DOHH2 (cell line): ENCODE results near the gene TXNRD2.

Experiments used
- H3F3A ChIP-seq: fragments of 200-600 bp; sonication (generic), shearing (Covaris generic); 2 replicates; pipeline ENCODE4 v1.6.0; 2016; ENCODE audit warnings: antibody characterized with exemption, mild to moderate bottlenecking; ENCODE audit not compliant: control insufficient read depth, insufficient read depth
- H3K27ac ChIP-seq: fragments of 200-600 bp; sonication (generic); 2 replicates; pipeline ENCODE4 v1.5.1; 2014; ENCODE audit warnings: low read depth, mild to moderate bottlenecking, low read length, moderate library complexity
- H3K27me3 ChIP-seq: fragments of 200-600 bp; sonication (generic); 2 replicates; pipeline ENCODE4 v1.6.1; 2014; ENCODE audit warnings: mild to moderate bottlenecking, low read length, mixed read lengths; ENCODE audit not compliant: control insufficient read depth
- H3K36me3 ChIP-seq: fragments of 200-600 bp; sonication (generic); 2 replicates; pipeline ENCODE4 v1.6.1; 2014; ENCODE audit warnings: mild to moderate bottlenecking, low read length, moderate library complexity, mixed read lengths; ENCODE audit not compliant: control insufficient read depth
- H3K4me1 ChIP-seq: fragments of 200-600 bp; sonication (generic); 2 replicates; pipeline ENCODE4 v1.6.1; 2014; ENCODE audit warnings: mild to moderate bottlenecking, low read length, mixed read lengths; ENCODE audit not compliant: control insufficient read depth
- H3K4me2 ChIP-seq: fragments of 200-600 bp; sonication (generic); 2 replicates; pipeline ENCODE4 v1.6.0; 2014; ENCODE audit warnings: mild to moderate bottlenecking, low read length, moderate library complexity
- H3K4me3 ChIP-seq: fragments of 200-600 bp; sonication (generic); 2 replicates; pipeline ENCODE4 v1.5.1; 2014; ENCODE audit warnings: mild to moderate bottlenecking, low read length, mixed read lengths
- H3K79me2 ChIP-seq: fragments of 200-600 bp; sonication (generic); 2 replicates; pipeline ENCODE4 v1.6.1; 2014; ENCODE audit warnings: mild to moderate bottlenecking, low read length, mixed read lengths; ENCODE audit not compliant: control insufficient read depth
- H3K9me2 ChIP-seq: fragments of 200-600 bp; sonication (generic); replicated peaks from 2 replicates; pipeline ENCODE4 v1.6.1; 2014; ENCODE audit warnings: mild to moderate bottlenecking, low read length, mixed read lengths; ENCODE audit not compliant: control insufficient read depth
- H3K9me3 ChIP-seq: fragments of 200-600 bp; sonication (generic); 2 replicates; pipeline ENCODE4 v1.6.1; 2014; ENCODE audit warnings: antibody characterized with exemption, low read length, mixed read lengths; ENCODE audit not compliant: control insufficient read depth, insufficient read depth
- H4K20me1 ChIP-seq: fragments of 200-600 bp; sonication (generic); 2 replicates; pipeline ENCODE4 v1.6.0; 2014; ENCODE audit warnings: low read depth, mild to moderate bottlenecking, antibody characterized with exemption, low read length, moderate library complexity; ENCODE audit not compliant: control insufficient read depth, insufficient read depth
- CTCF ChIP-seq: fragments of 200-600 bp; sonication (generic); IDR thresholded peaks from one replicate; pipeline ENCODE4 v1.5.1; 2014; ENCODE audit warnings: antibody characterized with exemption, mild to moderate bottlenecking, low read depth, low read length; ENCODE audit not compliant: poor library complexity, severe bottlenecking
- EZH2phosphoT487 ChIP-seq: fragments of 200-600 bp; sonication (generic); IDR thresholded peaks from 2 replicates; pipeline ENCODE4 v1.6.1; 2017; ENCODE audit warnings: borderline replicate concordance, mild to moderate bottlenecking, antibody characterized with exemption, low read length, moderate library complexity, mixed read lengths

The TXNRD2 gene

DNA sequence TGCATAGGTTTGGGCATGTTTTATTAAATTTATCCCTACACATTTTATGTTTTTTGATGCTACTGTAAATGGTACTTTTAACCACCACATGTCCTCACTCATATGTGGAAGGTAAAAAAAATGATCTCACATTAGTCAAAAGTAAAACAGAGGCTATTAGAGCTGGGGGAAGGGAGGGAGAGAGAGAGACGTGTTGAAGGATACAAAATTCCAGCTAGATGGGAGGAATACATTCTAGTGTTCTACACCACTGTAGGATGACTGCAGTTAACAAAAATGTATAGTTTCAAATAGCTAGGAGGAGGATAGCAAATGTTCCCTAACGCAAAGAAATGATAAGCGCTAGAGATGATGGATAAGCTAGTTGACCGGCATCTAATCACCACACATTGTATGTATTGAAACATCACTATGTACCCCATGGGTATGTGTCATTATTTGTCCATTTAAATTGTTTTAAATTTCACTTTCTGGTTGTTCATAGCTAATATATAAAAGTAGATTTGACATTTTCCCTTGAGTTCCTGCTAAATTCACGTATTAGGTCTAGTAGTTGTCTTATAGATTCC, 77.0 kb downstream of the TXNRD2 start:
- no peaks in the 10 kb centered on the region for H3K79me2 ChIP-seq
- H3K27me3 ChIP-seq, result no peaks in the 10 kb centered on the region
- H3K27ac ChIP-seq, result no peak overlapping the region
- no peaks in the 10 kb centered on the region for H3K9me3 ChIP-seq
- H3F3A ChIP-seq, result no peaks in the 10 kb centered on the region
- no peaks in the 10 kb centered on the region for H3K9me2 ChIP-seq
- H3K36me3 ChIP-seq, result no peaks in the 10 kb centered on the region
- H3K4me1 ChIP-seq, result no peaks in the 10 kb centered on the region
- H3K4me2 ChIP-seq, result no peak overlapping the region
- H4K20me1 ChIP-seq, result no peaks in the 10 kb centered on the region
- no peak overlapping the region for H3K4me3 ChIP-seq
- TF ChIP-seq CTCF (no peak), EZH2phosphoT487 (no peak)

DNA sequence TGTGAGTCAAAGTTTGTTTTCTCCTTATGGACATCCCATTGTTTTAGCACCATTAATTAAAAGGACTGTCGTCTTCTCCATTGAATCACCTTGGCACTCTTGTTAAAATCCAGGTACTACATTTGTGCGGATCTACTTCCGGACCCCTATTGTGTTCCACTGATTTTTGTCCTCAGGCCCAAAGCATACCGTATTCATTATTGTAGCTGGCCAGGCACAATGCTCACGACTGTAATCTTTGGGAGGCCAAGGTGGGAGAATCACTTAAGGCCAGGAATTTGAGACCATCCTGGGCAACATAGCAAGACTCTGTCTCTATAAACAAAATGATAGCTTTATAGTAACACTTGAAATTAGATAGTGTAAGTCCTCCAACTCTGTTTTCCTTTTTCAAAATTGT, 78.0 kb downstream of the TXNRD2 start:
- Histone ChIP-seq H3K27ac (no peak overlapping the region), H3K4me2 (no peak overlapping the region), H3K36me3 (no peaks in the 10 kb centered on the region), H4K20me1 (no peaks in the 10 kb centered on the region), H3K4me1 (no peaks in the 10 kb centered on the region), H3K9me3 (no peaks in the 10 kb centered on the region), H3F3A (no peaks in the 10 kb centered on the region), H3K9me2 (no peaks in the 10 kb centered on the region), H3K4me3 (no peak overlapping the region), H3K79me2 (no peaks in the 10 kb centered on the region), H3K27me3 (no peaks in the 10 kb centered on the region)
- TF ChIP-seq CTCF (no peak), EZH2phosphoT487 (no peak)

DNA sequence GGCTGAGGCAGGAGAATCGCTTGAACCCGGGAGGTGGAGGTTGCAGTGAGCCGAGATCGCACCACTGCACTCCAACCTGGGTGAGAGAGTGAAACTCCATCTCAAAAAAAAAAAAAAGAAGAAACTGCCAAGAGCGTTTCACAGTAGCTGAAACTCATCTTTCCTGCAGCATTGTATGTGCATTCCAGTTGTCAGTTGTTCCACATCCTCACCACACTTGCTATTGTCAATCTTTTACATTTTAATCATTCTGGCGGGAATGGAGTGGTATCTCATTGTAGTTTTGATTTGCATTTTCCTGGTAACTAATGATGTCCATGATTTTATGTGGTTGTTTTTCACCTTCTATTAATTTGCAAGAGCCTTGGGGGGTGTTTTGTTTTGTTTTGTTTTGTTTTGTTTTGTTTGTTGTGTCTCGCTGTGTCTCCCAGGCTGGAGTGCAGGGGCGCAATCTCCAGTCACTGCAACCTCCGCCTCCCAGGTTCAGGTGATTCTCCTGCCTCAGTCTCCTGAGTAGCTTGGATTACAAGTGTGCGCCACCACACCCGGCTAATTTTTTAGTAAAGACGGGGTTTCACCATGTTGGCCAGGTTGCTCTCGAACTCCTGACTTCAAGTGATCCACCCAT, 78.9 kb downstream of the TXNRD2 start:
- Histone ChIP-seq H3F3A (no peaks in the 10 kb centered on the region), H3K9me2 (no peaks in the 10 kb centered on the region), H3K27me3 (no peaks in the 10 kb centered on the region), H3K4me1 (peaks cover 5% of the 10 kb centered on the region; the same call in 1 of the 2 replicates), H3K79me2 (0 out of 2 replicates have a peak, but pooled peaks cover under 1% of the 10 kb centered on the region), H4K20me1 (no peaks in the 10 kb centered on the region), H3K27ac (no peak overlapping the region), H3K4me3 (no peak overlapping the region), H3K36me3 (0 out of 2 replicates have a peak, but pooled peaks cover under 1% of the 10 kb centered on the region), H3K9me3 (no peaks in the 10 kb centered on the region), H3K4me2 (no peak overlapping the region)
- no peak for TF ChIP-seq EZH2phosphoT487
- TF ChIP-seq CTCF, result no peak
